Stimulated activated CD8-positive, alpha-beta memory T cell treated with anti-CD3 and anti-CD28 coated beads, Interleukin-4, amount 100 ng/mL, for 1 hour (primary cell): ENCODE data around the gene HDAC7.

Experiments
- DNase-seq, 2 donors: peaks; one replicate each; pipeline ENCODE4 v3.0.0-alpha.2; 2020; ENCODE audit warnings: low read depth in 2 of 2, low spot score in 1 of 2

Gene HDAC7

DNA sequence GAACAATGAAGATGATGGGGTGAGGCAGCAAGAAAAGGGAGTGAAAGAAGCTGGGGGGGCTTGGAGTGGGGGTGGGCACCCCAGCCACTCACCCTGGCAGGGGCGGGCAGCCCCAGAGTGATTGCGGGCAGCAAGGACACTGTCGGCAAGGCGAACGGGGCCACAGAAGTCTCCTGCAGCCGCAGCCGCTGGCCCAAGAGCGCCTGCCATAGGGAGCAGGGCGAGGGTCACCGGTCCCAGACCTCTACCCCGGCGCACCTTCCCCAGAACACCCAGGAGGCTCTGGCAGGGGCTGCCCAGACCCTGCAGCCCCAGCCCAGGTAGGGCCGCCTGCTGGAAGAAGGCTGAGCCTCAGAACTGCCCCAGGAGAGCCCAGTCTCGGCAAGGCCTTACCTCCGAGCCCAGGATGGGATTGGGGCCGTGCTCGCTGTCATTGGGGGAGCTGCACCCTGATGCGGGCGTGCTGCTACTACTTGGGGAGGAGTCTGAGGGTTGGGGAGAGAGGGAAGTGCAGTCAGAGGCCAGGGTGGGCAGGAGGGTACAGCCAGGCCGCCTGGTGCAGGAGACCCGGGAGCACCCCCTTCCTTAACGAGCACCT, 23.8 kb downstream of the HDAC7 start:
- no peak for DNase-seq

- no peak for DNase-seq
These were observed 24.4 kb downstream of the HDAC7 start for GRCh38 chr12:47795121-47795813.

- no peak for DNase-seq
These were observed 25.0 kb downstream of the HDAC7 start for GRCh38 chr12:47794679-47795078.

- DNase-seq = no peak
These were observed 26.6 kb downstream of the HDAC7 start for GRCh38 chr12:47793015-47793681.

DNA sequence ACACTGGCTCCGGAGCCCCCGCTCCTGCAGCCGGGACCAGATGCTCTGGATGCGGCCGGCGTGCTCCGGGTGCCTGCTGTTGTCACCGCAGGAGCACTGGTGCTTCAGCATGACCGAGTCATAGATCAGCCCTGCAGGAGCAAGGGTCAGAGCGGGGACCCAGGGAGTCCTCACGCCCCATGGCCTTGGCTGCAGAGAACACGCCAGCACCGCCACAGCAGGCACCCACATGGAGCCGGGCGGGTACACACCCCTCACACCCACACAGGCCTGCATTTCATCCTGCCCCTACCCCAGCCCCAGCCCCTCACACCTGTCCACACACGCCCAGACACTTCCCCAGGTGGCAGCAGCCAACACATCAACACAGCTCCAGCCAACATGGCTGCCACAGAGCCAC, 27.8 kb downstream of the HDAC7 start:
- no peak for DNase-seq

DNA sequence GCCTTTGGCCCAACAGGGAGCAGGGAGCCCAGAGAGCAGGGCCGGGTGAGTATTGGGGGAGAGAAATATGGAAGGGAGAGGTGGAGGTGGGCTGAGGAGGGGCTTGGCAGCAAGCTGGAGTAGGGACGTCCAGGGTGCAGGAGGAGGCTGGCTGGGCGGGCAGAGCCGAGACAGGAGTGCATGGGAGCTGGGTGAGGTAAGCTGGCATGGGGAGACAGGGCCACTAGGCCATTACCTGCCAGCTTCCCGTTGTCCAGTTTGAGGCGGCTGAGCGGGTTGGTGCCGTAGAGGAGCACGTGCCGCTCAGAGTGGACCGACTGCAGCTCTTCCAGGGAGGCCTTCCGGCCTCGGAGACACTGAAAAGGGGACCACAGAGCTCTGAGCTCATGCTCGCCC, 28.4 kb downstream of the HDAC7 start:
- no peak for DNase-seq

GRCh38 chr12:47790676-47791350, 28.9 kb downstream of the HDAC7 start:
- DNase-seq = no peak

DNA sequence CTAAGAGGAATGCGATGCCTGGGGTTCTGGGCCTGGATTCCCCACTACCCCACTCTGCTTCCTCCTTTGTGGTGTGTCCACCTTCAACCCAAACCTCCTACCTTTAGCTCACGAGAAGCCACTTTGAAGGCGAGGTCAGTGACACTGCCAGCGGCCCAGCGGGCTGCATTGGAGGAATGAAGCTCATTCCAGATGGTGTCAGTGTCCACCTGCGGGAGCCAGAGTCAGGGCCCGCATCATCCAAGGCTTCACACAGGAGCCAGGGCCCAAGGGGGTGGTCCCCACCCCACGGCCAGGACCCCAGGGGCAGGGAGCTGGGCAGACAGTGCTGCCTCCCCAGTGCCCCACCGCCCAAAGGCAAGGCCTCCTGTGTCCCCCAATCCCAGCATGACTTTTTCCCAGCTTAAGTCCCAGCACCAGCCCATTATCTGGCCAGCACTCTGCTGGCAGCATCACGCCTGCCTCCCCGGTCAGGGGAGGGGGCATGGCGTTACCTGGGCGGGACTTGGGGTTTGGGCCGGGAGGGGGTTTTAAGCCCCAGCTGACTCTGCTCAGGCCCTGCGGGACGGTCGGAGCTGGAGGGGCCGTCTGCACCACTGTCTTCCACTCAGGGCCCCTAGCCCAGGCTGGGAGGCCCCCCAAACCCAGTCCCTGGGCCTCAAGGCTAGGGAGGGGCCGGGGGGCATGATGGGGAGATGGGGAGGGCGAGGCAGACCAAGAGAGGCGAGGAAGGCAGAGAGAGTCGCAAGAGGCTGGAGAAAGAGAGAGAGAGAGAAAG, 29.8 kb downstream of the HDAC7 start:
- no peak for DNase-seq

- no peak for DNase-seq
These were observed 30.6 kb downstream of the HDAC7 start for GRCh38 chr12:47789141-47789540.

GRCh38 chr12:47787596-47788319, 31.9 kb downstream of the HDAC7 start:
- DNase-seq = no peak

DNA sequence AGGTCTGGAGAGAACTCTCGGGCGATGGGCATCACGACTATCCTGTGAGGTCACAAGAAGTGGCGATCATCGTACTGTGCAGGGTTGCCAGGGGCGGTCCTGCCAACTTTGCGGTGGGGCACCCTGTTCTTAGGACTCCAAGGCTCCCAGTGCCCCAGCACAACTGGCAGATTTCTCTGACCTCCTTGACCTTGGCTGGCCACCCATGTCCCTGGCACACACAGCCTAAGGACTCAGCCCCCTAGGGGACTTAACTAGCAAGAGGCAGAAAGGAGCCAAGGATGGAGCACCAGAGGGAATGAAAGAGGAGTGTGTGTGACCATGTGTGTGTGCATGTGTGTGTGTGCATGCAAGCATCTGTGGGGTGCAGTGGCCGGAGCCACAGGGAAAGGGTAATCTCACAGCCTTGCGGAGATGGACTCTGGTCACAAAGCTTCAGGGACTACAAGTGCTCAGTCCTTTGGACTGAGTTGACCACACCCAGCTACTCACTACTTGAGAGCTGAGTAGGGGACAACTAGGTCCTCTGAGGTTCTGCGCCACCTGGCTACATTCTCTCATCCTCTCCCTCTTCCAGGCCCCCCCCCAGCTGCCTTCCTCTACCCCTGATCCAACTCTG, 32.9 kb downstream of the HDAC7 start:
- no peak for DNase-seq

DNA sequence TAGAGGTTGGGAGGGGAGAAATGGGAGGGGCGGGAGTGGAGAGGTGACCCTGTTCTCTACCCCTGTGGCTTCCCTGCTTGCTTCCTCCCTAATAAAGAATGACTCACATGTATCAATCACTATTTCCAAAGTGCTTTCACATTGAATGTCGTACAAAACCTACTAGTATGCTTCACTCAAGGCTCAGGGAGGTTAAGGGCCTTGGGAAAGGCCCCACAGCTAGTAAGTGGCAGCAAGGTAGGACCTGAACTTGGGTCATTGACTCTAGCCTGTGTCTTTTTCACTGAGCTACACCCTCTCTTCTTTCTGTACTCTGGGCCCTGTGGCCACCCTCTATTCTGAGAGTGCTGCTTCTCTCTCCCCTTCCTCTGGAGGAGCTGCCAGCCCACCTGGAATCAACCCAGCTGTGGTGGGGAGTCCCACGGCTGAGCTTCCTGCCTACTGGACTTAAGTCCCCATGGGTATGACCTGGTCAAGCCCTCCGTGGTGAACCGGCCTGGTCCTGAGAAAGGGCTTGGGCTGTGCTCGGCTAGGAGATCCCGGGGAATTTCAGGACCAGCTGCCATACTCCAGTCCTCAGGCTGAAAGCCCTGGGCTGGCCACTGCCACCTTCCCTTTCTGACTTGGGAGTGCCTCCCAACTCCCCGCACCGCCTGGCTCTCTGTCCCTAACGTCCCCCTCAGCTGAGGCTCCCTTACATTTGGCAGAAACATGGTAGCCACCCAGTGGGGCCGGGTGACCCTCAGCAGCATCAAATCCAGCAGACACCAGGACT, 33.6 kb downstream of the HDAC7 start:
- DNase-seq = no peak

GRCh38 chr12:47785036-47785886, 34.4 kb downstream of the HDAC7 start:
- no peak for DNase-seq

DNA sequence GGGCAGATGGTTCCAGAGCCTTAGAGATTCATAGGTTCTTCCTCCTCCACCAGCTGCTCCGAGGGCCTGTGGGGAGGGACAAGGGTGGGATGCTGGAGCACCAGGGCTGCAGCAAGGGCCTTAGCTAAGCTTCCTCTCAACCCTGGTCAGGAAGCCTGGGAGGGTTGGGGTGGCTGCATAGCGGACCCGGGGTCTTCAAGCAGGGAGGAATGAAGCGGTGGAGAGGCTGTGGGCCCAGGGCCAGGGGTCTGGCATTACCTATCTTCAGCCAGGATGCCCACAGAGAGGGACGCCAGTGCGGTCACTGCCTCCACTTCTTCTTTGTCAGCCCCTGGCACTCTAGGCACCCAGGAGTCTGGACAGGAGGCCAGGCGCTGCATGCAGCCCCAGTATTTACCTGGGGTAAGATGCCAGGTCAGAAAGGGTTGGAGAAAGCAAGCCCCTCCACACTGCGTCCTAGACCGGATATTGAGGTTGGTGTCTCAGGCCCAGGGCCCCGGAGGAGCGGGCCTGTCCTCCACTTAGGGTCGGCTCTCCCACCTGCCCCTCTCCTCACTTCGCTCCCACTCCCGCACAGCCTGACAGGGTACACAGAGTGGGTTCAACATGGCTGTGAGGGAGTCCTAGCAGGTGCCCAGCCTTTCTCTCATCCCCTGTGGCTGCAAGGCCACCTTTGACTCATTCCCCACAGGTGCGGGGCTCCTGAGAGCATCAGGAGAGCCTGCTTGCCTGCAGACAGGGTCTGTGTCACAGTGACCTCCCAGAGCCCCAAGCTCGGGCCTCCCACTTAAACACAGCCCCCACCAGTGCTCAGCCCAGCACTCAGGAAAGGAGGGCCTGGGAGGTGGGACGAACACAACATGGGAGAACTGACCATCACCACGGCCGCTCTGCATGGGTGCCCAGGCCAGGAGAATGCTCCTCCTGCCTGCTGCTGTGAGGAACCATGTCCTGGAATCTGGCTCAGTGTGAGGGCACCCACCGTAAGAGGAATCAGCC, 35.6 kb downstream of the HDAC7 start:
- no peak for DNase-seq

GRCh38 chr12:47783024-47783755, 36.5 kb downstream of the HDAC7 start:
- no peak for DNase-seq

DNA sequence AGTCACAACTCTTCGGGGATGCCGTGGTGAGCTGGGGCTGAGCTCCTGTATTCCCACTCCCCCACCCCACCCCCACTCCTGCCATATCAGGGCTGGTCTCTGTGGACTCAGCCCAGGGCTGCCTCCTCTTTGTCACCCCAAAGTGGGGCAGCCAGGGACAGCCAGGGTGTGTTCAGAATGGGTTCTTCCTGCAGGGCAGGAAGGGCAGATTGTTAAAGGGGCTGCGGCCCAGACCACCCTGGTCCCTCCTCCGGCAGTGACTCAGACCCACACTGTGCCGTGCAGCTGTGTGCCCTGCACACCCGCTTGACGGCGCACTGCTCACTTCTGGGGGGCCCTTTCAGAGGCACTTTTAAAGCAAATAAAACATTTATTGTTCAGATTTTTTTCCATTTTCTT, 37.3 kb downstream of the HDAC7 start:
- no peak for DNase-seq
